GM12874 (cell line): ENCODE data around the gene PRDM16.

ENCODE experiments used
- TF ChIP-seq, protein P1 (sequence below): IDR thresholded peaks from 2 replicates; pipeline ENCODE4 v1.5.1; 2011; ENCODE audit warnings: low read depth, mild to moderate bottlenecking, control low read depth, low read length, moderate library complexity; ENCODE audit not compliant: insufficient read depth

Gene PRDM16

DNA sequence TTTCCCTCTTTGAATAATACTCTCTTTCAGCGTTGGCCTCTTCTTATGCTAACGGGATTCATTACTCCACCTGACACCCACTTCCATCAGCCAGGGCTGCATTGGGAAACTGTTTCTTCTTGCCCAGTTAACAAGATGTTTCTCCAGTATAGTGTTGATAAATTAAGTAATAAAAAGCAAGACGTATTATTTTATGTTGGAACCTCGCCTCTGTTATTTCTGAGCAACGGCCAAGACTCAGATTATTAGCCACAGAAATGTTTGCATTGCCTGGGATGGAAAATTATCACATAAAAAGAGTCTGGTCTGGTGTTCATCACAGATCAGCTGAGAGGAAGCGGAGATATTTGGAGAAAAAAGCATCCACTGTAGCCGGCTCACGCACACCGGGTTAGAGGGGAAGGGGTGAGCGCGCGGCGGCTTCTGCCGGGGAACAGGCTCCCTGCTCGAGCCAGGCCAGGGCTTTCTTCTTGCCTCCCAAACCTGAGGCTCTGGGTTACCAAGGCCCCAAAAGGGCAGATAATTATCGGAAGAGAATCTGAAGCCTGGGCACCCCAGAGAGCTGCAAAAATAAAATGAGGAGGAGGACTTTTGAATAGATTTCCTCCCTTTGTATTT is 189.5 kb downstream of the PRDM16 start:
- TF ChIP-seq, protein P1, sequence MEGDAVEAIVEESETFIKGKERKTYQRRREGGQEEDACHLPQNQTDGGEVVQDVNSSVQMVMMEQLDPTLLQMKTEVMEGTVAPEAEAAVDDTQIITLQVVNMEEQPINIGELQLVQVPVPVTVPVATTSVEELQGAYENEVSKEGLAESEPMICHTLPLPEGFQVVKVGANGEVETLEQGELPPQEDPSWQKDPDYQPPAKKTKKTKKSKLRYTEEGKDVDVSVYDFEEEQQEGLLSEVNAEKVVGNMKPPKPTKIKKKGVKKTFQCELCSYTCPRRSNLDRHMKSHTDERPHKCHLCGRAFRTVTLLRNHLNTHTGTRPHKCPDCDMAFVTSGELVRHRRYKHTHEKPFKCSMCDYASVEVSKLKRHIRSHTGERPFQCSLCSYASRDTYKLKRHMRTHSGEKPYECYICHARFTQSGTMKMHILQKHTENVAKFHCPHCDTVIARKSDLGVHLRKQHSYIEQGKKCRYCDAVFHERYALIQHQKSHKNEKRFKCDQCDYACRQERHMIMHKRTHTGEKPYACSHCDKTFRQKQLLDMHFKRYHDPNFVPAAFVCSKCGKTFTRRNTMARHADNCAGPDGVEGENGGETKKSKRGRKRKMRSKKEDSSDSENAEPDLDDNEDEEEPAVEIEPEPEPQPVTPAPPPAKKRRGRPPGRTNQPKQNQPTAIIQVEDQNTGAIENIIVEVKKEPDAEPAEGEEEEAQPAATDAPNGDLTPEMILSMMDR: no peak

DNA sequence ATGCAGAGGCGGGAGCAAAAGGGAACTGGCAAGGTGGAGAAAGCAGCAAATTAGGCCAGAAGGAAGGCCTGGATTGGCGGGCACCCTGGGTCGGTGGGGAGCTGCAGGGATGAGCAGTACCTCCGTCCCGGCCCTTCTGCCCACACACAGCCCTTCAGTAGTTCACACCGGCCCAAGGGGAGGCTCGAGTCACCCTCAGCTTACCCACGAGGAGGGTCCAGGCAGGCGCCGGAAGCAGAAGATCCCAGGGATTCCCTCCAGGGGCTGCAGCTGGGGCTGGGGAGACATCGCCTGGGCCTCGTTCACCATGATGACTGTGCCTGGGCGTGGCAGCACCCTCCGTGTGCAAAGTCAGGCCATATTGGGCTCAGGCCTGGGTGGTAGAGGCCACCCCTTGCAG is 190.0 kb downstream of the PRDM16 start:
- TF ChIP-seq, protein P1: no peak

DNA sequence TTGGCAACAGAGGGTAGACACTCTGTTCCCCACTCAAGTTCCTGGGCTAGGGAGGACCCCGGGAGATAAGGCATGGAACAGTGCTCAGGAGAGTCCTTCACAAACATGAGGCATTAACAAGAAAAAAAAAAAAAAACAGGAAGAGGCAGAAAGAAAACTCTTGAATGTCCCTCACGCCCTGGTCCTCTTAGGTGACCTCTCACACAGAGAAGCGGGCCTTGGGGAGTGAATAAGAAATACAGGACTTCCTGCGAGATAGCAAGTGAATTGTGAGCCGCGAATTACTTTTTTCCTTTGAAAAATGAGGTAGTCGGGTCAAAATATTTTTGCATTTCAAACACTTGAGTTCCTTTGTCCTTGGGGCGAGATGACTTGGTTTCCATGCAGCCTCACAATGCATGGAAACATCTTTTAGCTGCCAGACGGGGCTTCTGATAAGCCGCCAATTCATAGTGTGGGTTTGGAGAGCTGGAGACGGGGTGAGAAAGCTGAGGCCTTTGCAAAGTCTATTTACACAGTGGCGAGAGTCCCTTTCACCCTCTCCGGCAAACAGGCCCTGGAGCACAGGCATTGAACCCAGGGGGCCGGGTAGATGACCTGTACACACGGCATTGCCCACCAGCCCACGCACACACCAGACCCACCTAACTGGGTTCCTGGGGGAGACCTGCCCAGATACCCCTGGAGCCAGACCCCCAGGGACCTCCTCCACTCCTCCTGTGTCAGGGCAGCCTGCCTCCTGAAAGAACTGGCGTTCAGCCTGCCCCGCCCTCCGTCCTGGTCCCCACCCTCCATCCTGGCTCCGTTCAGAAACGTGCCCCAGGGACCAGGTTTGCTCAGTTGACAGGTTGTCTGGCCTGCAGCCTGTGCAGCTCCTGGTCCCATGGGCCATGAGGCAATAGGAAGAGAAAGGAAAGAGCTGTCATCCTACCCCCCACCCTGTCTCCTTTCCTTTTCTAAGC is 192.3 kb downstream of the PRDM16 start:
- TF ChIP-seq, protein P1: no peak

DNA sequence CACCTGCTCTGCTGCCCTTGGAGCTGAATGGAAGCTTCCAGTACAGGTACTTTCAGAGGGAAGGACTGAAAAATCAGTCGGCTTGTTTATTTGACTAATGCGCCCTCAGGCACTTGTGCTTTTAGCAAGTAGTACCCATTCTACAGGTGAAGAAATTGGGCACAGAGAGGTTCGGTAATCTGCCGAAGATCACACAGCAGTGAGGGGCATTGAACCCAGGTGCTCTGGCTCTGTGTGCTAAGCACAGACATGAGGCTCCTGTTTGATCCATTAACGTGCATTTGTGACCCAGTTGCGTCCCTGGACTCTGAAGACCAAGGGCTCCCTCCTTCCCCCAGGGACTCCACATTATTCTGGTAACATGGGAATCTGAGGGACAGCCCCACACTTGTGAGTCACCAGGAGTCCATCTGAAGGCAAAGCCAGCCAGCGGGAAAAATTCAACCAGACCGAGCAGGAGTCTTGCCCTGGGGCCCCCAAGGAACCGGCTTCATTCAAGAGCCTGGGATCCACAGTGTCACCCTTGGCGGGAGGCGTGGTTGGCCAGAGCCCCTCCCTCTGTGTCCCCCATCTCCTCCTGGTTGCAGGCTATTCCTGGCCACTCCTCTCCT is 193.1 kb downstream of the PRDM16 start:
- TF ChIP-seq, protein P1: no peak

DNA sequence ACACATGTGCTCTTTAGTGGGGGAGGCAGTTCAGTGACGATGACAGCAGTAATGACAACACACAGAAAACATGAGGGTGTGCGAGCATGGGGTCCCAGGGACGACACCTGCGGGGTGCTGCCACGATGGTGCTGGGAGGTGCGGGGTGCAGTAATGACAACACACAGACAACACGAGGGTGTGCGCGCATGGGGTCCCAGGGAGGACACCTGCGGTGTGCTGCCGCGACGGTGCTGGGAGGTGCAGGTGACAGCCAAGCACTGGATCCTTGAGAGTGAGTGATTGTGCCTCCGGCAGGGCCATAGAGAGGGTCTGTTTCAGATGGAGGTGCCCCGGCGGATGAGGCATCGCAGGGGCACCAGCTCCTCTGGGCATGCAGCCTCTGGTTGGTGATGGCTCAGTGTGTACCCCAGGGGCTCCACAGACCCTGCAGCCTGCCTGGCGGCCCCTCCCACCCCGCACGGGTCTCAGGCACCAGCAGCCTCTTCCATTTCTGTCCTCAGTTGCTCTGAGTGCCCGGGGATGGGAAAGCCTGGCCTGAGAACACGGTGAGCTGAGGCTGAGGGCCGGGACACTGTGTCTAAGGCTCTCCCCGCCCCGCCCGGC is 193.8 kb downstream of the PRDM16 start:
- TF ChIP-seq, protein P1: no peak

DNA sequence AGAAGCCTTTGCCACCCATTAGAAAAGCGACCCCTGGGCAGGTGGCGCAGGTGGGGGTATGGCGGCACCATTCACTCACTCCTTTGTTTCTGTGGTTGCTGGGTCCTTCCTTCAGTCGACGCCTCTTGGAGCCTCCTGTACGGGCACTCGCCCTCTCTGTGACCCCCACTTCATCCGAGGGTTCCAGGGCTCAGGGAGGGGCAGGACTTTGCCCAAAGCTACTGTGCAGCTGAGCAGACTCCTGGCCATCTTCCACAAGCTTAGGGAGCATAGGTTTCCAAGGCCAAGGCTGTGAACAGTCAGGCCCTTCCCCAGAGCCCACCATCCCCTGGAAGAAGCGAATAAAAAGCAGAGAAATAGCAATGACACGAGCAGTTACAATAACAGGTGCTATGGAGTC is 194.8 kb downstream of the PRDM16 start:
- TF ChIP-seq, protein P1: no peak

DNA sequence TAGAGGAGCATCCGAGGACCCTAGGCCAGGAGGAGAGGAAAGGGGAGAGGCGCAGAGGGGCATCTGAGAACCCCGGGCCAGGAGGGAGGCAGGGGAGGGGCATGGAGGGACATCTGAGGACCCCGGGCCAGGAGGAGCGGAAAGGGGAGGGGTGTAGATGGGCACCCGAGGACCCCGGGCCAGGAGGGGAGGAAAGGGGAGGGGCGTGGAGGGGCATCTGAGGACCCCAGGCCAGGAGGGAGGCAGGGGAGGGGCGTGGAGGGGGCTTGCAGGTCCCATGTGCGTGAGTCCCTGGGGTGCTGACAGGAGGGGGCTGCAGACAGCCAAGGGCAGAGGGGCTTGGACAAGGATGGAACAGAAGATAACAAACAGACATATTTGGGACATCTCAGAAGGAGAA is 195.5 kb downstream of the PRDM16 start:
- TF ChIP-seq, protein P1: no peak
